Forelimb muscle (tissue), 1 donor: Measurements from ENCODE around the gene PTPN13. TPM values are rescaled to one million over a fixed set of nuclear protein-coding genes. Genes with fewer than 3 reads are reported as not detected.

Experiments
- DNase-seq: peaks from one replicate; pipeline ENCODE4 v3.0.0-alpha.2; 2013; ENCODE audit warnings: low read depth
- polyA plus RNA-seq: library from polyadenylated mRNA; unstranded; fragments of 120-200 nt; gene quantifications from one replicate; pipeline ENCODE4 v1.2.1, GENCODE V29; 2013; ENCODE audit not compliant: insufficient read length

The PTPN13 gene
- polyA plus RNA-seq, 1 donor = 3.6 TPM

- DNase-seq = peak; percentile 26
Observed at GRCh38 chr4:86816501-86817273, 222.6 kb downstream of the PTPN13 start.

DNA sequence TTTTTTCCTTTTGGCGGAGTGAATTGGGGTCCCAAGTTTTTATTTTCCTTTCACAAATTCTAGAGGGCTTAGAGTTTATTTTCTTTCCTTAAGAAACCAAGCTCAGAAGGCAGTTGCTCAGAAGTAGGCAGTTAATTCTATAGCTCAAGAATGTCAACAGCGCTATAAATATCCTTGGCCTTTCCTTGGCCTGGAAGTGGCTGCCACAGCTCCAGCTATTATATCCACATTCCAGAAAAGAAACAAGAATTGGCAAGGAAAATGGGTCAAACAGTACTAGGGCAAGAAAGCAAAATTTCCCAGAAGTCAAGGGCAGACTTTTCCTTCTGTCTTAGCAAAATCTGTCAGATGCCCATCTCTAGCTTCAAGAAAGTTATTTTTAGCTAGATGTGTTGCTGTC, 224.1 kb downstream of the PTPN13 start:
- DNase-seq = no peak

- no peak for DNase-seq
Observed at GRCh38 chr4:86818841-86819240, 224.7 kb downstream of the PTPN13 start.

DNA sequence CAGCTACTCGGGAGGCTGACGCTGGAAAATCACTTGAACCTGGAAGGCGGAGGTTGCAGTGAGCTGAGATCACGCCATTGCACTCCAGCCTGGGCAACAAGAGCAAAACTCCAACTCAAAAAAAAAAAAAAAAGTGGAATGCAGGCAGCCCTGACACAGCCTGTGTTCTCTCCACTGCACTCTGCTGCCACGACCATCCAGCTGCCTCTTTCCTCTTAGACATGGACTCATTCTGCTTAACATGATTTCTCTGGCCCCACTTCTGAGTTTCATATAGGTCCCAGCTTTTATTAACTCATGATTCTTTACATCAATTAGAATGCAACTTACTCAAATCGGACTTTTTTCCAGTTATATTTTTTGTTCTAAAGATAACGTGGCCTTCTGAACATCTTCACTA, 225.4 kb downstream of the PTPN13 start:
- no peak for DNase-seq

- no peak for DNase-seq
Observed at GRCh38 chr4:86821151-86821550, 227.0 kb downstream of the PTPN13 start.

DNA sequence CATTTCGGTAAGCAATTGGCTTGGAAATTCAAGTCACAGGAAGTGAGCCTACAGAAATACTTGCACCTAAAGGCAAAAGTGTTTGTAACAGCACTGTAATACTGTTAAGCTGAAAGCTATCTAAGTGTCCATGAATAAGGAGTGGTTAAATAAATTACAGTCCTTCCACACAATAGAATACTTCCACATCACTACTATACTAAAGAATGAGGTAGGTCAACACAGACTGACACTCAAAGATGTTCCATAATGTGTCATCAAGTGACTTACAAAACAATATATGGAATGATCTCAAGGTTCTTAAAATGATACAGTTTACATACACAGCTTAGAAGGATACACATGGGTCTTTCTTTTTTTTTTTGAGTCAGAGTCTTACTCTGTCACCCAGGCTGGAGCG, 228.0 kb downstream of the PTPN13 start:
- DNase-seq = no peak

- DNase-seq = no peak
Observed at GRCh38 chr4:86825511-86825910, 231.4 kb downstream of the PTPN13 start.

- DNase-seq = no peak
Observed at GRCh38 chr4:86831262-86832130, 237.4 kb downstream of the PTPN13 start.

DNA sequence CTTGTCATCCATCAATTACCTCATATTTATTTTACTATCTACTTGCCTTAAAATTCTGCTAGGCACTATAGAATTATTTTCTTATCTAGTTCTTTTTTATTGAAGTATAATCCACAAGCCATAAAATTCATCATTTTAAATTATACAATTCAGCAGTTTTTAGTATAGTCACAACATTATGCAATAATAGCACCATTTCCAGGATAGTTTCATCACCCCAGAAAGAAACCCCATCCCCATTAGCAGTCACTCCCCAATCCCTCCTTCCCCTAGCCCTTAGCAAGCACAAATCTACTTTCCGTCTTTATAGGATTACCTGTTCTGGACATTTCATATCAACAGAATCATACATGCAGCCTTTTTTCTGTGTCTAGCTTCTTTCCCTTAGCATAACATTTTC, 239.5 kb downstream of the PTPN13 start:
- no peak for DNase-seq

- no peak for DNase-seq
Observed at GRCh38 chr4:86834901-86835300, 240.8 kb downstream of the PTPN13 start.

- no peak for DNase-seq
Observed at GRCh38 chr4:86835677-86836076, 241.6 kb downstream of the PTPN13 start.

GRCh38 chr4:86837691-86838503, 243.8 kb downstream of the PTPN13 start:
- DNase-seq = no peak

DNA sequence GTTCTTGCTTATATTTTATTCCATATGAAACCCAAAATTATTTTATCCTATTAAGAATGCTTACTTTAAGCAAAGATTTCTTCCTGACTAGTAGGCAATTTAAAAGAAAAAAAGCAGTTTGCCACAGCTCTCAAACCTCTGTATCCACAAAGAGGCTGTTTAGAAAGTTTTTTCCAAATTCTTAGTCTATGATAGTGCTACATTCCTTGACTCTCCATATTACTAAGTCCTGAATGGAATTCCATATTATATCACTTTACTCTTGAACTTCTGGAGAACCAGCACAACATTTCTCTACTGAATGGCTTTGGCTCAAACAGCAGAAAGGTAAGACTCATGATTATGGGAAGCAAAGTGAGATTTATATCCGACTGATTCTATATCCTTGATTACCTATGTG, 246.7 kb downstream of the PTPN13 start:
- no peak for DNase-seq

DNA sequence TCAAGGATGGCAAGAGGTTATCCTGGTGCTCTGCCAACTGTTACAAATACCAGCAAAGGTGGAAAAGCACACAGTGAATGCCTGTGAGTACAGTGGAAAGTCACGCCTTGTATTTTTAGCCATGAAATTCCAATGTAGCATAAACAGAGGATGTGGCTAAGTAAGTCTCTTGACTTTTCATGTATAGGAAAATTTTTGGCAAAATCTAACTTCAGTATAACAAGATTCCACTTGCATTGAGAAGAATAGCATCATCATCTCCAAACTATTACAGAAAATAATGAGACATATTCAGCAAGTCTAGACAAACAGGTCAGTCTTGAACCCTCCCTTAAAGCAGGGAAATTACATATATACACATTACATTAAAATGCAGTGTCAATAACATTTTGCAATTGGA, 247.2 kb downstream of the PTPN13 start:
- no peak for DNase-seq

GRCh38 chr4:86845593-86845992, 251.5 kb downstream of the PTPN13 start:
- DNase-seq = no peak

GRCh38 chr4:86846921-86847320, 252.8 kb downstream of the PTPN13 start:
- no peak for DNase-seq

- DNase-seq = peak; percentile 9
Observed at GRCh38 chr4:86847571-86847970, 253.5 kb downstream of the PTPN13 start.

DNA sequence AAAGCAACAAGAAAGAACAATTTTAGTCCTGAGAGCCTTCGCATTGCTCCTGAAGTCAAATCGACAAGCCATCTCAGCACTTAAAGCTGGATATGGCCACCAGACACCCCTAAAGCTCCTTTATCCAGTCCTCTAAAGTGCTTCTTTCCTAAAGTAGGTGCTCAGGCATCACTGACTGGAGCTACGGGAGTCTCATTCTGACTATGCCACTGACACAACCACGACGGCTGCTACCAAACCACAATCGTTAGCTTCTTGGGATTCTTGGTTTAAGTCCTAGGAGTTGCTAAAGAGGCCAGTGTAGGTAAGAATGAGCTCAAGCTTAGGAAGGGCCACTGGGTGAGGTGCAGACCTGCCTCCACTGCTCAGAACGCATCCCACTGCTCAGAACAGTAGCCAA, 254.0 kb downstream of the PTPN13 start:
- no peak for DNase-seq

- DNase-seq = peak; percentile 24
Observed at GRCh38 chr4:86848732-86849619, 254.9 kb downstream of the PTPN13 start, which contains the start of gene SLC10A6. SLC10A6 (minus strand) TSS chr4:86849384; CDS start chr4:86849115, 269 bp downstream.

GRCh38 chr4:86853209-86853608, 259.1 kb downstream of the PTPN13 start:
- no peak for DNase-seq

- DNase-seq = no peak
Observed at GRCh38 chr4:86855572-86855971, 261.5 kb downstream of the PTPN13 start.
